GM21447 (cell line): ENCODE results near the gene TNFRSF1A.

Experiments used
- ATAC-seq: cut with Tn5 transposase; IDR thresholded peaks from one replicate; pipeline ENCODE4 v1.9.1; 2021; ENCODE audit not compliant: unreplicated experiment

The TNFRSF1A gene

DNA sequence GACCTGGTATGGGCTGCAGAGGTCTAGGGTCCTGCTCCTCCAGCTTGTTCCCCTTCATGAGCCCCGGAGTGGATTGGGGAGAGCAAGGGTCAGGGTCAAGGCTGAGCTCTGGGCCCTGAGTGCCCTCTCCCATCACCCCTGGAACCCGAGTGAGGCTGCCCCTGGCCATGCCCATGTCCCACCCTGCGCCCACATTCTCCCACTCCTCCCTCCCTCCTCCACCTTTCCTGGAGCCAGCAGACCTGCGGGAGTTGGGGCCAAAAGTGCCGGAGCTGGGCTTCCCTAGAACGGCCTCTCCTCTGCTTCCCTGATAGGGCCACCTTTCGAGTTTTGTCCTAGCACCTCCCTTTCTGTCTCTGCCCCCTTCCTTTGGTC is 32.9 kb upstream of the TNFRSF1A start:
- no peak for ATAC-seq

DNA sequence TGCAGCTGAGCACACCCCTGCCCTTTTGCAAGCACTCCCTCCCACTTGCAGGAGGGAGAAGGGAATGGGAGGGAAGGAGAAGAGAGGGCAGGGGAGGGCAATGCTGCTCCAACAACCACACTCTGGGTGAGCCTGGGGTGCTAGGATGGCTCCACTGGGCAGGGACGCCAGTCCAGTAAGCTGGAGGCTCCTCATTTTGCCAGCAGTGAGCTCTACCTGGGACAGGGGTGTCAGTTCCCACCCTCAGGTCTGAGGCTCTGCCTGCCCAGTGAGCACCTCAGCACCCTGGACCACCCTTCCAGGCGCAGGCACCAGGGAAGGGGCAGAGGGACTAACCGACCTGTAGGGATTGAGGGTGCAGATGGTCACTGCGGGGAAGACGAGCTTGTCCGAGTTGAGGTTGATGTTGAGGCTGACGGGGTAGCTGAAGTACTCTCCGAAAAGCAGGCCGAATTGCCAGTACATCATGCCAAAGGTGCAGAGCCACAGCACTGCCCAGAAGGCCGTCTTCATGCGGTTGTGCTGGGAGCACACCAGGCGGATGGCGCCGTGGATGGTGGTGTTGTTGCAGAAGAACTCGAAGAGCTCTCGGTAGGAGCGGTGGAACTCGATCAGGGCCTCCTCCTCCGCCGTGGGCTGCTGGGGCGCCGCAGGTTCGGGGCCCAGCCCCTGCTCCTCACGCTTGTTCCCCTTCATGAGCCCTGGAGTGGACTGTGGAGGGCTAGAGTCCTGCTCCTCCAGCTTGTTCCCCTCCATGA is 32.3 kb upstream of the TNFRSF1A start:
- no peak for ATAC-seq

DNA sequence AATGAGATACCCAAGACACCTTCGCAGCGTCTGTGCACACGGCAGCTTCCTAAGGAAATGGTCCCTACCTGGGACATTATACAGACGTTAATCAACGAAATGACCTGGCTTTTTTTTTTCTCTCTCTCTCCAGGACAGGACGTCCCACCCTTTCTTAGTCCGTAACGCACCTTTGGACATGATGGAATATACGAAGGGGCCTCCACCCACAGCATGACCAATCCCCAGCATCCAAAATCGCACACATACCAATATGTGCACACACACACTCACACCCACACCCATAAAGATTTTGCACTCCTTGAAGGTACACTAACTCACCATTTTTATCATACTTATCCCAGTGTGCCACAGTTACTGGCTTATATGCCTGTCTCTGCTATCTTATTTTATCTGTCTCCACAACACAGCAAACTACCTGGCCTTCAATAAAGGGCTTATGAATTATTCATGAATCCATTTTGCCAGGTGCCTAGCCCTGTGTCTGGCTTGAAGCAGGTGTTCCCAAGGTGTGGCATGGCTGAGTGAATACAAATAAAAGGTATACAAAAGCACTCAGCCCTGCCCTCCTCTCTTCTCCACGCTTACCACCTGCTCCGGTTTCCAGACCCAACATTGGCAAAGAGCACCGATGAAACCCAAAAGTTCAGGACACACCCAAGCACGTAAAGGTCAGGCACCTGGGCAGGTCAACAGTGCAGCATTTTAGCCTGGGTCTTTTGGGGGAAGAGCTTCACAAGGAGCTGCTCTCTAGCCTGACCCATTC is 31.3 kb upstream of the TNFRSF1A start:
- no peak for ATAC-seq

DNA sequence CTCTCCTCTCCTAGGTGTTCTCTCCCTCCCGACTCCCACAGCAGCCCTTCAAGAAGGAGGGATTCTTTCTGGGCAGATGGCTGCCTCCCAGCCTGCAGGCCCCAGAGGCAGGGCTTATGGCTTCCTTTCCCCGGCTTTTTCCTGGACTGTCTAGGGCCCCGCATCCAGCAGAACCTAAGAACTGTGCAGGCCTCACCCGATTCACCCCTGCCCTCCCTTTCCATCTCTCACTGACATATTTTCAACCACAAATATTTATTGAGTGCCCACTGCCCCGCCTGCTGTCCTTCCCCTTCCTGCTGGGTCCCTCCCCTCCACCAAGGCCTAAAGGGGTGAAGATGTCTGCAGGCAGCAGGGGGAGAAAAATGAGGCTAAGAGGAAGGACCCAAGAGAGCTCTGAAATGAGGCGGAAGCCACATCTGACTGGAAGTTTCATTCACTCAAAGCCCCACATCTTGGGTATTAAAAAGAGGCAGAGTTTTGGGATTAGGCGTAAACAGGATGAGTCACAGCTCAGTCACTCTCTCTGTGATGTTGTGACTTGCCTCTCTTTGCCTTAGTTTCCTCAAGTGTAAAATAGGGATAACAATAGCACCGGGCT is 30.6 kb upstream of the TNFRSF1A start:
- no peak for ATAC-seq

DNA sequence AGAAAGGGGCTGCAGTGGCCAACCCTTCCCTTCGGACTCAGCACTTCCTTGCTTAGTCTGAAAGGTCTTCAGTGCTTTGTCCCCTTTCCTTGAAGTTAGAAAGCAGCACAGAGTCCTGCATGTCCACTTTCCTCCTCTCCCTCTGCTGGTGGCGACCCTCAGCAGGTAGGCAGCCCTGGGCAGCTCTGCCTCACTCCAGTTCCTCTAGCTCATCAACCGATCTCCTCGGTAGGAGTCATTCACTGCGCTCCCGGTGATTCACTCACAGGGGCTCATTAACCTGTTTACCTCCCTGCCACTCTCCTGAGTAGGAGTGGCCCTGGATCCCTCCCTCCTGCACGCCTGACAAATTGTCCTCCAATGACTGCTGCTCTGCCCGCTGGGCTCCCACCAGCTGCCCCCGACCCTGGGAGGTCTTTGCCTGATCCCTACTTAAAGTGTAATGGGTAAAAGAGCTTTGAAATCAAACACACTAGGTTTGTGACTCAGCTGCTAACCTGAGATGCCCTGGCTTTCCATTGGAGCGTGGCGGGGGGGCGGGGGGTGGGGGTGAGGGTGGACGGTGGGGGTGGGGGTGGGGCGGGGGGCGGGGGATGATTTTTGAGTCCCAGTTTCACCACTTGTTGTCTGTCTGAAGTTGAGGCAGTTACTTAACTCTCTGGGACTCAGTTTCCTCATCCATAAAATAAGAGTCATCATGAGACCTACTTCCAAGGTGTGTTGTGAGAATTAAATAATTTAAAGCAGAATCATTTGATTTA is 29.3 kb upstream of the TNFRSF1A start:
- no peak for ATAC-seq

DNA sequence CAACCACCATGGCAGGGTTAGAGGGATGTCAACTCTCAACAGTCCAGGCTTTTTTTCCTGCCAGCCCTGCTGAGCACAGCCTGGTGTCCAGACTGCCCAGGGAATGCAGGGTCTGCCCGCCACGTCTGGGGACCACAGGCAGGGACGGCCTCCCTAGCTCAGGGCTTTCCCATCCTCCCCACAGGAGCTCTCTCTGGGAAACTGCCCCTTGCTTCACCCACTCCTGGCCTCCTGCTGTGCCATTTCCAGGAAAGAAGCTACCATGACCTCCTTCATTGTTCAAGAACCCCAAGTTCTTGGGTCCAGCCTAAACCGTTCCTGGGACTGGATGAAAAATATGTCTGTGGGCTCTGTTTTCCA is 28.7 kb upstream of the TNFRSF1A start:
- ATAC-seq = no peak

DNA sequence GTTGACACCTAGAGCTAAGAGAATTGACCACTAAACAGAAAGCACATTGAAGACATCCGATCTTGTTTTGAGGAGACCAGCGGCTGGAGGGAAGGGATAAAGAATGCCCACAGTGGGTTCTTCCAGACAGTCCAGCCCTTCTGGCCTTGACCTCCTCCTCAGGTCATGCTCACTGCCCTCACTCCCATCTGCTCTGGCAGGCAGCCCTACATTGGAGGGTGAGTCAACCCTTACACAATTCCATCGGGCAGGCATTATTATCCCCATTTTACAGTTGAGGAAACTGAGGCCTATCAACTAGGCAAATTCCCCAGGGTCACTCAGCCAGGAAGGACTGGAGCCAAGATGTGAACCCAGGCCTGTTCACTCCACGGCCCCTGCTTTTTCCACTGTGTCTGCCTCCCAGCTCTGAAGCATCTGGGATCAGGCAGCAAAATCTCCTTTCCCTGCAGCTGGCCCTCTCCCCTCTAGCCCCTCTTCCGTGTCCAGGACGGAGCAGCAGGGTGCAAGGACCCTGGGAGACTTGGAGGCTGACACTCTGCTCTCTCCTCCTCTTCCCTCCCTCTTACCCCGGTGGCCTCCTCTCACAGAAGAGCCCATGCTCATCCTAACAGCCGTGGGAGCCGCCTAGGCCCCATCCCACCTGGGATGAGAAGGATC is 28.2 kb upstream of the TNFRSF1A start:
- no peak for ATAC-seq

DNA sequence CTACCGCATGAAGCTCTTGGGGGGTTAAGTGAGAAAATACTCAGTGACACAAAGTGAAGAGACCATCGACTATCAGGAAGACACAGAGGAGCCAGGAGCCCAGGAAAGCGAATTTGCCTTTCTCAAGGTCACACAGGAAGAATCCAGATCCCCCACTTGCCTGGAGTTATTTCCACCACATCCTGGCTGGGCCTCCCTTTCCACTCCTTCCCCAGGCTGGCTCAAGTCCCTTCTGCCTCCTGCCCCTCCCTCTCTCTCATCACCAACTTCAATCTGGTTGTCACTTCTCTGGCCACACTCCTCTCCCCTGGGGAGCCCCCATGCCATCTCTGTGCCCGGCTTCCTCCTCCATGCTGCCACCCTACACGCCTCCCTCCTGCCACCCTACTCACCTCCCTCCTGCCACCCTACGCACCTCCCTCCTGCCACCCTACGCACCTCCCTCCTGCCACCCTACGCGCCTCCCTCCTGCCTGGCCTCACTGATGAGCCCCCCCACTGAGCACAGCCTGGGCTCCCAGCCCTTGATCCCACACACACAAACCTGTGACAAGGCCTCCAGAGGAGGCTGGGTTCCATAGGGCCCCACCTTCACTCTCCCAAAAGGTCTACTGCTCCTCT is 27.1 kb upstream of the TNFRSF1A start:
- ATAC-seq = no peak

DNA sequence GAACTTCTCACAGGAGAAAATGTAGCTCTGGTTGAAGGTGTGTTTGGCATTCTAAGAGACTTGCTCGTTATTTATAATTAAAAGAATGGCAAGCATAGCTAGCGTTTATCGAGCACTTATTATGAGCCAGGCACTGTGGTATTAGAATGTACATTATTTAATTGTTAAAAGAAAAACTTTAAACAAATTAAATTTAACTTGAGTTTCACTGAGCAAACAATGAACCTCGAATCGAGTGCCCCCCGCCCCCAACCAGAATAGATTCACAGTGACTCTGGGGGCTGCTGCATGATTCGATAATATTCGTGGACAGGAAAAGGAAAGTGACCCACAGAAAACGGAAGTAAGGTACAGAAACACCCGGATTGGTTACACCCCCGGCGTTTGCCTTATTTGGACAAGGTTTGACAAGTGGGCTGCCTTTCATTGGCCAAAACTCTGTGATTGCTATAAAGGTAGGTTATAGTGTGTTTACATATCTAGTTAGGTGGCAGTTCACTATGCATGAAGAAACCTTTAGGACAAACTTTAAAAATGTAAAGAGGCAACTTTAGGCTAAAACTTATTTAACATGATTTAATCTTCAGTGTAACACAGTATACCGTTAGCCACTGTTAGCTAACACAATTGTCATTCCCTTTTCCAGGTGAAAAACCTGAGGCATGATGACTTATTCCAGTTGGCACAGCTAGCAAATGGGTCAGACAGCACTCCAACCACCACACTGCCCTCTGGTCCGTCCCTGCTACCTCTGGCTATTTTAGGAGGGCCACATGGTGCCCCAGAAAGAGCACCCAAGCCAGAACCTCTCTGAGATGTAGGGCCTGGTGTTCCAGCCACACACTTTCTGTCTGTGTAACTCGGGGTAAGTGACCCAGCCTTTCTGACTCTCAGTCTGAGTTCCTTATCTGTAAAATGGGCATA is 26.4 kb upstream of the TNFRSF1A start:
- ATAC-seq = no peak

DNA sequence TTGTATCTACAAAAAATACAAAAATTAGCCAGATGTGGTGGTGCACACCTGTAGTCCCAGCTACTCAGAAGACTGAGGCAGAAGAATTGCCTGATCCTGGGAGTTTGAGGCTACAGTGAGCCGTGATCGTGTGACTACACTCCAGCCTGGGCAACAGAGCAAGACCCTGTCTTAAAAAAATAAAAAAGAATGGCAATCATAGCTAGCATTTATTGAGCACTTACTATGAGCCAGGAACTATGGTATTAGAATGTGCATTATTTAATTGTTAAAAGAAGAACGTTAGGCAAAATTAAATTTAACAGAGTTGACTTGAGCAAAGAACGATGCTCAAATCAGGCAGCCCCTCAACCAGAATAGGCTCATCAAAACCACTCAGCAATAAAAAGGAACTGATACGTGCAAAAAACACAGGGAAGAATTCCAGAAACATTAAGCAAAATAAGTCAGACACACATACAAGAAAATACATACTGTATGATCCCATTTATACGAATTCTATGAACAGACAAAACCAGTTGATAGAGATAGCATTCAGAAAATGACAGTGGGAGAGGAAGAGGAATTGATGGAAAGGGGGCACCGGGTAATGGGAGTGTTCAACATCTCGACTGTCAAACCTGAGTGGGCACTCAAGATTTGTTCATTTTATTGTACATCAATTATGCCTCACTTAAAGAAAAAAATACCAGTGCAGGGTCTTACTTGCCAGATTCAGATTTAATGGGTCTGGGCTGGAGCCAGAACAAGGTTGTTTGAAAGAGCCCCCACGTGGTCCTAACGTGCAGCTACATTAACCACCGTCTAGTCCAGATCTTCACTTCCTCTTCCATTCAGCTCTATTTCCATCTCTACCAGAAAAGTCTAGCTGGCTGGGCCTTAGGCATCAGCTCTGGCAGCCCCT is 25.4 kb upstream of the TNFRSF1A start:
- no peak for ATAC-seq

DNA sequence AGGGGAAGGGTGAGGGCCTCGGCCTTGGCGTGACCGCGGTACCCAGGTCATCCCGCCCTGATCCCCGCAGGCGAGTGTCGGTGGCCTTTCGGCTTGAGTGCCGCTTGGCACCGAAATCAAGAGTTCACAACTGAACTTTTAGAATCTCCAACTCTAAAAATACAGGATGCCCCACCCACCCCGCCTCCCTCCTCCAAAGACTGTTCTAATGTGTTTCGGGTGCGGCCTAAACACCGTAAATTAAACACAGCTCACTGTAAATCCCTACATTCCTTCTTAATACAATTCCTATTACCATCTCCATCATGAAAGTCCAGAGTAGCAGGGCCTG is 22.1 kb upstream of the TNFRSF1A start:
- no peak for ATAC-seq

DNA sequence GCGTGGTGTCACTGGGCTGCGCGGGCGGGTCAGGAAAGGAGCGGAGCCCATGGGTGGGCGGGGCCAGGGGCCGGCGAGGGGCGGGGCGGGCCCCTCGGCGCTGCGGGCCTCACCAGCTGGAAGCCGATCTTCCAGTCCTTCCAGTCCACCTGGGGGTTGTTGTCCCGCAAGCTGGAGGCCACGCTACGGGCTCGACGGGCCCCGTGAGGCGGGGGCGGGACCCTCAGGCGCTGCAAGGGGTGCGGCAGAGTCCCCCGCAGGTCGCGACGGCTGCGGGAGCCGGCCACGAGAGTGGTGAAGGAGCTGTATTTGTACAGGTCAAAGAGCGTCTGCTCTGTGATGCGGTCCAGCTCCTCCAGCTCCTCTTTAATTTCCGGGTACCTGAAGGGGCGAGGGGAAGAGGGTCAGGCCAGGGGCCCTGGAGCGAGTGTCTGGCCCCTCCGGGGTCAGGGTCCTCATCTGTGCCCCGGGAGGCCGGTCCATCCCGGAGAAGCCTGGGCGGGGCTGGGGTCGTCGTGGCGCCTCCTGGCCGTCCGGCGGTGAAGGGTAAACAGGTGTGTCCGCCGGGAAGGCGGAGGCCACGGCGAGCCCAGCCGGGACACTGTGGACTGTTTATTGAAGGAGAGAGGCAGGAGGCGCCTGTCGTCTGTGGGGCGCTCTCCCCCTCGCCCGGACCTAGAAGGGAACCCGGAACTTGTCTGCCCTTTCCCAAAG is 21.6 kb upstream of the TNFRSF1A start:
- ATAC-seq = no peak

DNA sequence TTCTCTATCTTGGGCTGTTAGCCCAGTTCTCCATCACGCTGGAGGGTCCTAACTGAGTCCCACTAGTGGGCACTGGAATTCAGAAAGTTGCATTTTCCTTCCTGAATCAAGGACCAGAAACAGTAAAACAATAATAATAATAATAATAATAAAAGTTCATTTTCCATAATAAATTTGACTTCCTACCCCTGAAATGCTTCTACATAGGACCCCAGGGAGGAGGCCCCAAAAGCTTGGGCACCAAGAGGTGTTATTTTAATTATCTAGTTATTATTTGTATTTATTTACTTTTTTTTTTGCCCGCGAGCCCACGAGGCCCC is 21.1 kb upstream of the TNFRSF1A start:
- ATAC-seq = no peak

DNA sequence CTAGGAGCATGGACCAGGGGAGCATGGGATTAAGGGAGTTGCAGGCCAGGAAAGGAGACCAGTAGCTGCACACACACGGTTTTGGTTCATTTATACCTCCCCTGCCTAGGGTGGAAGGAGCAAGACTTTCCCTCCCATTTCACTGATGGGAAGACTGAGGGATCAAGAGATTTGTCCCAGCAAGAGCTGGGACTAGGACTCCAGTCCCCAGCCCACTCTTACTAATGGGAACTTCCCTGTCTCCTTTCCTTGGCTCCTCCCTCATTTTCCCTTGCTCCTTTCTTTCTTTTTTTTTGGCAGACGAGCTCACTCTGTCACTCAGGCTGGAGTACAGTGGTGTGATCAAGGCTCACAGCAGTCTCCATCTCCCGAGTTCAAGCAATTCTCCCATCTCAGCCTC is 20.5 kb upstream of the TNFRSF1A start:
- no peak for ATAC-seq

DNA sequence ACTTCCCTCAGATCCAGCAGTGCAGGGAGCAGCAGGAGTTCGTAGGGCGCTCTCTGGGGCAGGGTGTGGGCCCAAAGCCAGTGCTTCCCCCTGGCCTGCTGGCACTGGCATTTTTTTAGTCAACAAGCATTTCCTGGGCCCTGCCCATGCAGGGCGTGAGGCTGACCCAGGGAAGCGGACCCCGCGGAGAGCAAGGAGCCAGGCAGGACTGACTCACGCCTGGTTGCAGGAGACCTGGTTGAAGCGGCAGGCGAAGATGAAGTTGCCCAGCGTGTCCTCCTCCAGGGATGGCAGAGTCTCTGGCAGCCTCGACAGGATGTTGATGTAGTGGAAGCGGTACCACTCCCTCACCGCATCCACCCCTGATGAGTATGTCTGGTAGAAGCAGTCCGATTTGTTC is 20.0 kb upstream of the TNFRSF1A start:
- ATAC-seq = no peak

DNA sequence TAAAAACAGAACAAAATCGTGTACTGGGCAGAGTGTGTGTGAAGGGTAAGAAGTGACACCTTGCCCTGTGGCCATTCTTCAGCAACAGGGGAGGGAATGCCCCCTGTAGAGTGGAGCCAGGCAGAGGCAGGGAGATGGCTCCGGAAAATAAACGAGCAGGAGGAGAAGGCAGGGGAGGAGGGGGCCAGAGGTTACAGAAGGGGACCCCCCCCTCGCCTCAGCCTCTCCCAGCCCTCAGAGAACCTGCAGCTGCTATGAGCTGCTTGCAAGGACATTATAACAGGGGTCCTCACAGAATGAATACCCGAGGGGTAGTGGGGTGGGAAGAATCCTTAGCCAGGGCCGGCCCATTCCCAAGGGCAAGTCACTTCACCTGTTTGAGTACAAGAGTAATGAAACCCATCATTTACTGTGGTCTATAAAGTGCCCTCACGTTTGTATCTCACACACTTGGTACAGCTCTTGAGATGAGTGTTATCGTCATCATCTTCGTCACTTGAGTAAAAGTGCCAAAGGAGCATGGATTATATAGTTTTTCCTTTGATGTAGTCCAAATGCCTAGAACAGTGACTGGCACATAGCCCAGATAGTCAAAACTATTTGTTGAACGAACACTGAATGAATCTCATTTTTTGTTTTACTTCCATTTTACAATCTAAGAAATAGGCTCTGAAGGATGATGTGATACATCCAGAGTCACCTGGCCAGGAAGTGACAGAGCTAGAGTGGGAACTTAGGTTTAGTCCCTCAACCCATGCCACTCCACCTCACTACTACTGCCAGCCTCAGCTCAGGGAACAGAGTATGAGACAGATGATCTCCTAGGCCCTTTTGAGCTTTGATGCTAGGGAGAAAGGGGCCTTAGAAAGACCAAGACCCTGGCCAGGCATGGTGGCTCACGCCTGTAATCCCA is 19.0 kb upstream of the TNFRSF1A start:
- no peak for ATAC-seq

DNA sequence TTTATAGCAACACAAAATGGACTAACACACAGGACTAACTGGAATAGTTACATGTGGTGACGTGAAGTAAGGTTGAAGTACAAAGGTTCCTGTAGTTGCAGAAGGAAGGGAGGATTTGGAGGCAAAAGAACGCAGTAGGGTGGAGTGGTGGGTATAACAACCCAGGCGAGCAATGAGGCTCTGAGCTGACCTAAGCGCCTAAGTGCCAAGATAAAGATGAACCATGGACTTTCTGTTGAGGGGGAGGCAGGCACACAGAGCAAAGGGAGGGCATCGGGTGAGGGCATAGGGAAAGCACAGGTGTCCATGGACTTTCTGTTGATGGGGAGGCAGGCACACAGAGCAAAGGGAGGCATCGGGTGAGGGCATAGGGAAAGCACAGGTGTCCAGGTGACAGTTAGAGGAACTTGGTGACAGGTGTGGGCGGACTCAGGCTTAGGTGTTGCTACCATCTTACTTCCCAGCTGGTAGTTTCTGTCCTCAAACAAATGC is 18.2 kb upstream of the TNFRSF1A start:
- no peak for ATAC-seq
